Measurements from ENCODE around the gene TOR3A. TPM values are rescaled to one million over a fixed set of nuclear protein-coding genes. Genes with fewer than 3 reads are reported as not detected.

TOR3A gene
- total RNA-seq, 1 experiment from 2014 or later = 27.0 TPM

DNA sequence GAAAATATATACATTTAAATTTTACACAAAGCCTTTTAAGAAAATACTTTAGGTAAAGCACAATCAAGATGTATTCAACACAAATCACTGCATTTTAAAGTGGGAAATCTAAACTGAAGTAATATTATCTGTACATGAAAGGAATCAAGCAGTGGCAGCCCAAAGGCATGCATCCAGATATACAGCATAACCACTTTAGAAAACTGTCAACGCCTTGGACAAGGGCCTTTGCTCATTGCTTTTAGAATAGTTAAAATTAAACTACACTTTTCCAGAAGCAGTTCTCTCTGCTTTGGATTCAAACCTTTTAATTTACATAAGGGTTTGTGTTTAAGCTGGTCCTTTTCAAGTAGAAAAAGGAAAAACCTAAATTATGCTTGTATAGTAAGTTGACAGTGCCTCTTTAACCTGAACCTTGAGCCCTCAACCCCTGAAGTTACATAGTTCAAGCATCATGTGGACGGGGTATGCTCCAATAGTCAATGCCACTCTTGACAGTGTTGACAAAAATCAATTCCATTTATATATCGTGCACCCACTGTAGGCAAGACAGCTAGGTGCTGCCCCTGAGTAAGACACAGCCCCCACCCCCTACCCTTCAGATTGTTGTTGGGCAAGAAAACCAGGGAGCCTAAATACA, 22.9 kb downstream of the TOR3A start:
- no peak overlapping the region for H3K9ac ChIP-seq (ENCODE audit: low read length)
- no peak overlapping the region for H3K27ac ChIP-seq (ENCODE audit: low read depth, low read length)
- intact Hi-C loops (cut with micrococcal nuclease) = loop anchor here (5.0 kb wide), 2 partner anchors 88 to 188 kb away; partner anchors contain the start of gene SOAT1

DNA sequence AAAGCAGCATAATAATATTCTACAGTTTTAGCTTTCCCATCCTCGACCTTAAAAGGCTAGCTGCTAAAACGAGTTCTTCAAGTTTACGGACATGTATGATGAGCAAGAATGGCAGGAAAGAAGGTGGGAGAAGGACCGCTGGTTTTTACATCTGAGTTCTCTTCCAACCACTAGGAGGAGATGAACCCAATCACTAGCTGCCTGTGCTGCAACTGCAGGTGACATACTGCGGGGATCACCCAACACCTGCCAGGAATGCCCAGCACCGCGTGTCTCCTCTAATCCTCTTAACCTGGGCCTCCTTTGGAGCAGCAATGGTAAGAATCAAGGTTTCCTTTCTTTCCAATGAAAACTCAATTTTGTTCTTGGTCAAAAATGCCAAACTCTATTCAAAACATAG, 23.5 kb downstream of the TOR3A start:
- peak; percentile 89 for ATAC-seq
- DNase-seq (ENCODE audit: low read depth, low spot score) = no peak
- BruUV-seq (replicated peaks) = no TSS peak
- no peaks in the 10 kb centered on the region for H3K27me3 ChIP-seq (ENCODE audit: insufficient read depth, low read length)
- H3K4me1 ChIP-seq (ENCODE audit: control insufficient read depth in 1 of 2, insufficient read depth in 2 of 2, low read length in 2 of 2) = no peaks in the 10 kb centered on the region
- ChIA-PET RAD21 (ENCODE audit: low non-redundant PET in 1 of 2, low total read pairs in 2 of 2, uncharacterized antibody in 2 of 2, unreplicated experiment in 2 of 2) (no interaction called here), CTCF (interaction anchor here (0.7 to 2.2 kb wide), 2 partner anchors 15 kb away, joined by 3 to 13 read pairs; no protein-coding TSS in a partner anchor), POLR2A (no interaction called here)
- TF ChIP-seq RAD21 (IDR thresholded peaks at IDR 0.05; ENCODE audit: low read depth) (peak; percentile 49), JUND (IDR thresholded peaks at IDR 0.05) (no peak)
- TF ChIP-seq, protein P1, sequence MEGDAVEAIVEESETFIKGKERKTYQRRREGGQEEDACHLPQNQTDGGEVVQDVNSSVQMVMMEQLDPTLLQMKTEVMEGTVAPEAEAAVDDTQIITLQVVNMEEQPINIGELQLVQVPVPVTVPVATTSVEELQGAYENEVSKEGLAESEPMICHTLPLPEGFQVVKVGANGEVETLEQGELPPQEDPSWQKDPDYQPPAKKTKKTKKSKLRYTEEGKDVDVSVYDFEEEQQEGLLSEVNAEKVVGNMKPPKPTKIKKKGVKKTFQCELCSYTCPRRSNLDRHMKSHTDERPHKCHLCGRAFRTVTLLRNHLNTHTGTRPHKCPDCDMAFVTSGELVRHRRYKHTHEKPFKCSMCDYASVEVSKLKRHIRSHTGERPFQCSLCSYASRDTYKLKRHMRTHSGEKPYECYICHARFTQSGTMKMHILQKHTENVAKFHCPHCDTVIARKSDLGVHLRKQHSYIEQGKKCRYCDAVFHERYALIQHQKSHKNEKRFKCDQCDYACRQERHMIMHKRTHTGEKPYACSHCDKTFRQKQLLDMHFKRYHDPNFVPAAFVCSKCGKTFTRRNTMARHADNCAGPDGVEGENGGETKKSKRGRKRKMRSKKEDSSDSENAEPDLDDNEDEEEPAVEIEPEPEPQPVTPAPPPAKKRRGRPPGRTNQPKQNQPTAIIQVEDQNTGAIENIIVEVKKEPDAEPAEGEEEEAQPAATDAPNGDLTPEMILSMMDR (IDR thresholded peaks at IDR 0.05 in 2 of 3, conservative IDR thresholded peaks at IDR 0.05 in 1 of 3; ENCODE audit: borderline replicate concordance in 1 of 3, insufficient read depth in 1 of 3, low read depth in 2 of 3, low read length in 2 of 3) = peak; percentile 59 to 68 (median 61); a peak in 5 of 6 replicates
- H4K20me1 ChIP-seq (ENCODE audit: insufficient read depth) = no peaks in the 10 kb centered on the region
- H3K9me3 ChIP-seq (ENCODE audit: control insufficient read depth in 1 of 2, insufficient read depth in 1 of 2, low read depth in 1 of 2, low read length in 2 of 2) = no peaks in the 10 kb centered on the region
- H3K4me2 ChIP-seq (ENCODE audit: low read length) = no peak overlapping the region
- intact Hi-C loops (cut with micrococcal nuclease) = loop anchor here (5.0 kb wide), 2 partner anchors 87 to 187 kb away; partner anchors contain the start of gene SOAT1
- no peaks in the 10 kb centered on the region for H3K9me2 ChIP-seq (ENCODE audit: insufficient read depth)
- peaks cover 0 to 9% of the 10 kb centered on the region in 2 experiments; a peak in 2 of 4 replicates for H3K36me3 ChIP-seq (ENCODE audit: control insufficient read depth in 1 of 2, insufficient read depth in 2 of 2, low read length in 2 of 2)
- no peak overlapping the region for H2AFZ ChIP-seq (ENCODE audit: low read depth, low read length, poor library complexity, severe bottlenecking)
- H3K27ac ChIP-seq (ENCODE audit: low read depth, low read length) = no peak overlapping the region
- no peak overlapping the region for H3K4me3 ChIP-seq (replicated peaks in 1 of 2; ENCODE audit: low read depth in 1 of 2, low read length in 2 of 2)
- H3K9ac ChIP-seq (ENCODE audit: low read length) = no peak overlapping the region
- H3K79me2 ChIP-seq (ENCODE audit: insufficient read depth, low read length) = peaks cover 5% of the 10 kb centered on the region; the same call in 1 of the 2 replicates

More for the DNA sequence above, 22.9 kb downstream of the TOR3A start:
- TF ChIP-seq, protein P2, sequence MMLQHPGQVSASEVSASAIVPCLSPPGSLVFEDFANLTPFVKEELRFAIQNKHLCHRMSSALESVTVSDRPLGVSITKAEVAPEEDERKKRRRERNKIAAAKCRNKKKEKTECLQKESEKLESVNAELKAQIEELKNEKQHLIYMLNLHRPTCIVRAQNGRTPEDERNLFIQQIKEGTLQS (IDR thresholded peaks at IDR 0.05) = no peak
- TF ChIP-seq SP1 (IDR thresholded peaks at IDR 0.05; ENCODE audit: low read depth) (no peak), SRF (IDR thresholded peaks at IDR 0.05; ENCODE audit: low read depth) (no peak)
- H3K4me3 ChIP-seq (replicated peaks in 1 of 2; ENCODE audit: low read depth in 1 of 2, low read length in 2 of 2) = no peak overlapping the region
- H3K36me3 ChIP-seq (ENCODE audit: control insufficient read depth in 1 of 2, insufficient read depth in 2 of 2, low read length in 2 of 2) = peaks cover 0 to 9% of the 10 kb centered on the region in 2 experiments; a peak in 1 of 4 replicates
- no peak for ATAC-seq
- no peak overlapping the region for H3K4me2 ChIP-seq (ENCODE audit: low read length)
- H3K9me2 ChIP-seq (ENCODE audit: insufficient read depth) = no peaks in the 10 kb centered on the region
- H3K9me3 ChIP-seq (ENCODE audit: control insufficient read depth in 1 of 2, insufficient read depth in 1 of 2, low read depth in 1 of 2, low read length in 2 of 2) = no peaks in the 10 kb centered on the region
- H3K79me2 ChIP-seq (ENCODE audit: insufficient read depth, low read length) = peaks cover 5% of the 10 kb centered on the region; the same call in 1 of the 2 replicates
- CTCF ChIA-PET = interaction anchor here (2.2 kb wide), 1 partner anchor 16 kb away, joined by 13 read pairs; no protein-coding TSS in a partner anchor
- POLR2A ChIA-PET = no interaction called here
- no peaks in the 10 kb centered on the region for H3K4me1 ChIP-seq (ENCODE audit: control insufficient read depth in 1 of 2, insufficient read depth in 2 of 2, low read length in 2 of 2)
- no peak for DNase-seq (ENCODE audit: low read depth, low spot score)
- no peaks in the 10 kb centered on the region for H4K20me1 ChIP-seq (ENCODE audit: insufficient read depth)
- H2AFZ ChIP-seq (ENCODE audit: low read depth, low read length, poor library complexity, severe bottlenecking) = no peak overlapping the region
- H3K27me3 ChIP-seq (ENCODE audit: insufficient read depth, low read length) = no peaks in the 10 kb centered on the region
- RAD21 ChIA-PET (ENCODE audit: low non-redundant PET in 1 of 2, low total read pairs in 2 of 2, uncharacterized antibody in 2 of 2, unreplicated experiment in 2 of 2) = no interaction called here
- BruUV-seq (replicated peaks) = no TSS peak

All from HCT116 (cell line).